DOHH2 (cell line): ENCODE data around the gene PYGO1.

ENCODE experiments used
- H3F3A ChIP-seq: fragments of 200-600 bp; sonication (generic), shearing (Covaris generic); 2 replicates; pipeline ENCODE4 v1.6.0; 2016; ENCODE audit warnings: antibody characterized with exemption, mild to moderate bottlenecking; ENCODE audit not compliant: control insufficient read depth, insufficient read depth
- H3K27ac ChIP-seq: fragments of 200-600 bp; sonication (generic); 2 replicates; pipeline ENCODE4 v1.5.1; 2014; ENCODE audit warnings: low read depth, mild to moderate bottlenecking, low read length, moderate library complexity
- H3K27me3 ChIP-seq: fragments of 200-600 bp; sonication (generic); 2 replicates; pipeline ENCODE4 v1.6.1; 2014; ENCODE audit warnings: mild to moderate bottlenecking, low read length, mixed read lengths; ENCODE audit not compliant: control insufficient read depth
- H3K36me3 ChIP-seq: fragments of 200-600 bp; sonication (generic); 2 replicates; pipeline ENCODE4 v1.6.1; 2014; ENCODE audit warnings: mild to moderate bottlenecking, low read length, moderate library complexity, mixed read lengths; ENCODE audit not compliant: control insufficient read depth
- H3K4me1 ChIP-seq: fragments of 200-600 bp; sonication (generic); 2 replicates; pipeline ENCODE4 v1.6.1; 2014; ENCODE audit warnings: mild to moderate bottlenecking, low read length, mixed read lengths; ENCODE audit not compliant: control insufficient read depth
- H3K4me2 ChIP-seq: fragments of 200-600 bp; sonication (generic); 2 replicates; pipeline ENCODE4 v1.6.0; 2014; ENCODE audit warnings: mild to moderate bottlenecking, low read length, moderate library complexity
- H3K4me3 ChIP-seq: fragments of 200-600 bp; sonication (generic); 2 replicates; pipeline ENCODE4 v1.5.1; 2014; ENCODE audit warnings: mild to moderate bottlenecking, low read length, mixed read lengths
- H3K79me2 ChIP-seq: fragments of 200-600 bp; sonication (generic); 2 replicates; pipeline ENCODE4 v1.6.1; 2014; ENCODE audit warnings: mild to moderate bottlenecking, low read length, mixed read lengths; ENCODE audit not compliant: control insufficient read depth
- H3K9me2 ChIP-seq: fragments of 200-600 bp; sonication (generic); replicated peaks from 2 replicates; pipeline ENCODE4 v1.6.1; 2014; ENCODE audit warnings: mild to moderate bottlenecking, low read length, mixed read lengths; ENCODE audit not compliant: control insufficient read depth
- H3K9me3 ChIP-seq: fragments of 200-600 bp; sonication (generic); 2 replicates; pipeline ENCODE4 v1.6.1; 2014; ENCODE audit warnings: antibody characterized with exemption, low read length, mixed read lengths; ENCODE audit not compliant: control insufficient read depth, insufficient read depth
- H4K20me1 ChIP-seq: fragments of 200-600 bp; sonication (generic); 2 replicates; pipeline ENCODE4 v1.6.0; 2014; ENCODE audit warnings: low read depth, mild to moderate bottlenecking, antibody characterized with exemption, low read length, moderate library complexity; ENCODE audit not compliant: control insufficient read depth, insufficient read depth
- CTCF ChIP-seq: fragments of 200-600 bp; sonication (generic); IDR thresholded peaks from one replicate; pipeline ENCODE4 v1.5.1; 2014; ENCODE audit warnings: antibody characterized with exemption, mild to moderate bottlenecking, low read depth, low read length; ENCODE audit not compliant: poor library complexity, severe bottlenecking
- EZH2phosphoT487 ChIP-seq: fragments of 200-600 bp; sonication (generic); IDR thresholded peaks from 2 replicates; pipeline ENCODE4 v1.6.1; 2017; ENCODE audit warnings: borderline replicate concordance, mild to moderate bottlenecking, antibody characterized with exemption, low read length, moderate library complexity, mixed read lengths

PYGO1 gene

GRCh38 chr15:55515991-55516776, 72.0 kb downstream of the PYGO1 start:
- Histone ChIP-seq H3K27me3 (no peaks in the 10 kb centered on the region), H3K4me1 (no peaks in the 10 kb centered on the region), H3K9me2 (no peaks in the 10 kb centered on the region), H3K9me3 (no peaks in the 10 kb centered on the region), H3K4me3 (no peak overlapping the region), H3F3A (no peaks in the 10 kb centered on the region), H3K27ac (no peak overlapping the region), H3K4me2 (no peak overlapping the region), H4K20me1 (no peaks in the 10 kb centered on the region), H3K36me3 (no peaks in the 10 kb centered on the region), H3K79me2 (no peaks in the 10 kb centered on the region)
- TF ChIP-seq EZH2phosphoT487 (no peak), CTCF (no peak)

- H3K4me2 ChIP-seq = no peak overlapping the region
- H3K27ac ChIP-seq = no peak overlapping the region
These were observed 72.7 kb downstream of the PYGO1 start for GRCh38 chr15:55515491-55515890.

GRCh38 chr15:55514414-55514850, 73.7 kb downstream of the PYGO1 start:
- no peak overlapping the region for H3K27ac ChIP-seq
- H3K9me2 ChIP-seq = no peaks in the 10 kb centered on the region
- H3F3A ChIP-seq = no peaks in the 10 kb centered on the region
- H3K4me1 ChIP-seq = no peaks in the 10 kb centered on the region
- H3K36me3 ChIP-seq = no peaks in the 10 kb centered on the region
- no peaks in the 10 kb centered on the region for H4K20me1 ChIP-seq
- no peak for TF ChIP-seq CTCF
- TF ChIP-seq EZH2phosphoT487 = no peak
- H3K79me2 ChIP-seq = no peaks in the 10 kb centered on the region
- H3K4me2 ChIP-seq = no peak overlapping the region
- H3K9me3 ChIP-seq = no peaks in the 10 kb centered on the region
- H3K4me3 ChIP-seq = no peak overlapping the region
- no peaks in the 10 kb centered on the region for H3K27me3 ChIP-seq

More at GRCh38 chr15:55515491-55515890, 72.7 kb downstream of the PYGO1 start:
- Histone ChIP-seq H3K9me2 (no peaks in the 10 kb centered on the region), H4K20me1 (no peaks in the 10 kb centered on the region), H3K36me3 (no peaks in the 10 kb centered on the region), H3K9me3 (no peaks in the 10 kb centered on the region), H3K79me2 (no peaks in the 10 kb centered on the region), H3K27me3 (no peaks in the 10 kb centered on the region), H3K4me3 (no peak overlapping the region), H3K4me1 (no peaks in the 10 kb centered on the region), H3F3A (no peaks in the 10 kb centered on the region)
- TF ChIP-seq EZH2phosphoT487 = no peak
- TF ChIP-seq CTCF = no peak
